CD1c-positive myeloid dendritic cell (primary cell): ENCODE results near the gene IGF2BP3.
"Not testable (repeated sequence)": the region's sequence is repeated elsewhere in the genome, so short reads cannot be mapped to it uniquely, and the experiment has no call there.

ENCODE experiments used
- DNase-seq: peaks from one replicate; pipeline ENCODE4 v3.0.0-alpha.2; 2016; ENCODE audit errors: extremely low spot score

IGF2BP3 gene

GRCh38 chr7:23422384-23422783, 47.9 kb downstream of the IGF2BP3 start:
- no peak for DNase-seq

- DNase-seq: no peak
These were observed 50.4 kb downstream of the IGF2BP3 start for GRCh38 chr7:23419845-23420244.

DNA sequence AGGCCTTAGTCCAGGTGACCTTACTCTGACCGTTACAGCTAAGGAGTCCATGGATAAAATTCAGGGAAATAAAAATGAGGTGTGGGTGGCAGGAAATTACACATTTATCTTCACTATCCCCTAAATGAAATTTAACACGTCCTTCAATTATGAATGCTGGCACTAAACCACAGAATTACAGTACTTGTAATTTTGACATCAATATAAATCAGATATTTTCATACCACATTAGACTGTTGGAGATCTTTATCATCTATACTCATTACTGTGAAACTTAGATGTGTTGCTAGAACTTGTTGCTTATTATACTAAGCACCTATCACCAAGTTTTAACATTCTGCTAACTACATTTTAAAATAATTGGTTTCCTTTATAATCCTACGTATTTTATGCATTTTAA, 51.1 kb downstream of the IGF2BP3 start:
- DNase-seq: no peak

DNA sequence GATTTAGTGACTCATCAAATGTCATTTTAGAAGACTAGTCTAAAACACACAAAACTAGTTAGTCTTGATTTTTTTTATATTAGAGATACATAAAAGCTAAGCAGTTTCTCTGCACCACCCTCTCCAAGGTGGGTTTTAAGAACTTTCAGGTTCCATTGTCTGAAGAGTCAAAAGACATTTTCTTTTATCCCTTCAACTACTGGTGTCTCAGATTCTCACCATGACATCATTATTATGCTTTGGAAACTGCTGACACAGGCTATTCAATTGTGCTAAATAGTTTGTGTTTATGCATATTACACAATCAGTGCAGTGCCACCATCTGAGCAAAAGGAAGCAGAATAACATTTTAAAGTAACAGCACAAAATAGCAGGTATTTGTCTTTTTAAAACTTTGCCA, 52.2 kb downstream of the IGF2BP3 start:
- DNase-seq: no peak

DNA sequence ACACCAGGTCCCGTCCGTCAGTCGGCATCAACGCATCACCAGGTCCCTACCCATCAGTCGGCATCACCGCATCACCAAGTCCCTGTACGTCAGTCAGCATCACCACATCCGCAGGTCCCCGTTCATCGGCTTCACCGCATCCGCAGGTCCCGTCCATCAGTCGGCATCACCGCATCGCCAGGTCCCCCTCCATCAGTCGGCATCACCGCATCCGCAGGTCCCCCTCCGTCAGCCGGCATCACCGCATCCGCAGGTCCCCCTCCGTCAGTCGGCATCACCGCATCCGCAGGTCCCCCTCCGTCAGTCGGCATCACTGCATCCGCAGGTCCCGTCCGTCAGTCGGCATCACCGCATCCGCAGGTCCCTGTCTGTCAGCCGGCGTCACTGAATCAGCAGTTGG, 55.1 kb downstream of the IGF2BP3 start:
- DNase-seq: no peak

DNA sequence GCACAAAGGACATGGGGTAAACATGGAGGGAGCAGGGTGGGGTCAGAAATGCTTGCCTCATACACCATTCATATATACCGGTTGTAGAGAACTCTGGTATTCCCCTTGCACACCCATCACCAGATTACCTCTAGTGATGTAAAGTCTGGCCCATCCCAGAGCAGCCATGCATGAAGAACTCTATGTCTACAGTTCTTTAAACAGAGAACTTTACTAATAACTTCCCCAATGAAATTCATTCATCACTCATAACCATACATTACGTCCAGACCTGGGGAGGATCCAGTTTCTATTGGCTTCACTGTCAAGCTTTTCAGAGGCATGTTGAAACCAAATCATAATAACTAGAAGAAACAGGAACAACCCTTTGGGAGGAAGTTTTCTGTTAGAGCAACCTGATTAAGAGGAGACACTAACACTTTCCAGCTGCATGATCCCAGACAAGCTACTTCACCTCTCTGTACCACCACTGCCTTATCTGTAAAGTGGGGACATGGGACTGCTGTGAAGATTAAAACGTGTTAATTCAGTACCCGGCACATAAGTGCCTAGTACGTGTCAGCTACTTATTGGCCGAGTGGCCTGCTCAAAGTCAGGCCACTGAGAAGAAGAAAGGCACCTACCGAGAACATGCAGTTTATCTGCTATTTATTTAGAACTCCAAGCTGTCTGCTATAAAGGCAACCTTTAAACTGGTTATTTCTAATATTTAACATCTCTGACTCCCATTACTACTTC, 59.7 kb downstream of the IGF2BP3 start:
- DNase-seq: peak; percentile 25

GRCh38 chr7:23406564-23406963, 63.7 kb downstream of the IGF2BP3 start:
- not testable (repeated sequence) for DNase-seq

- no peak for DNase-seq
These were observed 65.1 kb downstream of the IGF2BP3 start for GRCh38 chr7:23405240-23405618.

DNA sequence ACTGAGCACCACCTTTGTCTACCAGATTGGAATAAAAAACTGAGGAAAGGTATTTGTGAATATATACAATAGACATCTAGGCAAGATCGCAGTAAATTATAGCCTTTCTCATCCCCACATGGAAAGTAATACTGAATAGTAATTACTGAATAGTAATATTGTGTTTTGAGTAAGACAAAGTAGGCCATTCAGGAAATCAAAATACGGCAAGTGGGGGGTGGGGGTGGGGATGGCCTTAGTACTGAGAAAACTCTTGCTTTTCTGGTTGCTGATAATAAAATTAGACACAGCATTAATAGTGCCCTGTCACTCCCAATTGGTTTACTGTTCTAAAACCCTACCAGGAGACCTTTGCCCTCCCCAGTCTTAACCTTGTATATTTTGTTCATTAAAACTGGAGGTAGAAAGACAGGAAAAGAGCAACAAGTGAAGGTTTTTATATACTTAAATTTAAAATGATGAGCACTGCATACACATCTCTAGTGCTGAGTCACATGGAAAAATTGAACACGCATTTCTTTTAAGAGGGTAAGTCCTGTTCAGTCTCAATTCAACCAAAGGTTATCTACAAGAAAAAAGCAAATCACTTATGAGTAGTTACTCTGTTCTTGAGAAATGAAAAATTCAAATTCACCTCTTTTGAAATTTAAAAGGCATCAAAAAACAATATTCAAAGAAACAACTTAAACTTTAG, 65.6 kb downstream of the IGF2BP3 start:
- no peak for DNase-seq

GRCh38 chr7:23403970-23404369, 66.3 kb downstream of the IGF2BP3 start:
- DNase-seq: no peak

DNA sequence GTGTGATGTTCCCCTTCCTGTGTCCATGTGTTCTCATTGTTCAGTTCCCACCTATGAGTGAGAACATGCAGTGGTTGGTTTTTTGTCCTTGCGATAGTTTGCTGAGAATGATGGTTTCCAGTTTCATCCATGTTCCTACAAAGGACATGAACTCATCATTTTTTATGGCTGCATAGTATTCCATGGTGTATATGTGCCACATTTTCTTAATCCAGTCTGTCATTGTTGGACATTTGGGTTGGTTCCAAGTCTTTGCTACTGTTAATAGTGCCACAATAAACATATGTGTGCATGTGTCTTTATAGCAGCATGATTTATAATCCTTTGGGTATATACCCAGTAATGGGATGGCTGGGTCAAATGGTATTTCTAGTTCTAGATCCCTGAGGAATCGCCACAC, 72.2 kb downstream of the IGF2BP3 start:
- not testable (repeated sequence) for DNase-seq

GRCh38 chr7:23397241-23397640, 73.0 kb downstream of the IGF2BP3 start:
- DNase-seq: no peak

DNA sequence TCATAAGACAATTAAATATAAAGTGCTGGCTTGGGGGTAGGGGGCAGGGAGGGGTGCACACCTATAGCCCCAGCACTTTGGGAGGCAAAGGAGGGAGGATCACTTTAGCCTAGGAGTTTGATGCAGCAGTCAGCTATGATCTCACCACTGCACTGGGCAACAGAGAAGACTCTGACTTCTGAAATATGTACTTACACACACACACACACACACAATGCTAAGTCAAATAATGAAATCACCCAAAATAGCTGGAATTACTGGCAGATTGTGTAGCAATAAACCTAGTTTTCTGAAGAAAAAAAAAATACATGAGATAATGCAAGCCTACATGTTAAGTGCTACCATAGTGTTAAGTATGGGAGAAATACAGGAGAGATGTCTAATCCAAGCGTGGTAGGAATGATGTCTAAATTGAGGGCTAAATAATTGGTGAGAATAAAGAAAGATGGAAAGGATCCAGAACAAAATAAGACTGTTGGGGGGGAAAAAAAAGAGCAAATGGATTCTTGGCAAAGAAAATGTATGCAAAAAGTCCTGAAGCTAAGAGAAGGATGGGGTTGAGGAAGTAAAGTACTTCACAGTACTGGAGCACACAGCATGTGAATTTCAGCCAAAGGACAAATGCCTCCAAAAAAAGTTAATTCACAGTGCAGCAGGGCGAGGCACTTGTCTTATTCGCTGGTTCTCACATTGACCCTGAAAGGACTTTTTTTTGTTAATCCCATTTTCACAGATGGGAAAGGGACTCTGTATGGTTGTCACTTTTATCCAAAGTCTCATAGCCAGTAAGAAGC, 73.9 kb downstream of the IGF2BP3 start:
- DNase-seq: no peak

- DNase-seq: no peak
These were observed 75.7 kb downstream of the IGF2BP3 start for GRCh38 chr7:23394488-23395171.

GRCh38 chr7:23393636-23394035, 76.7 kb downstream of the IGF2BP3 start:
- no peak for DNase-seq

- no peak for DNase-seq
These were observed 80.6 kb downstream of the IGF2BP3 start for GRCh38 chr7:23389701-23390100.

GRCh38 chr7:23387583-23387982, 82.7 kb downstream of the IGF2BP3 start:
- no peak for DNase-seq

GRCh38 chr7:23385140-23385539, 85.2 kb downstream of the IGF2BP3 start:
- no peak for DNase-seq

DNA sequence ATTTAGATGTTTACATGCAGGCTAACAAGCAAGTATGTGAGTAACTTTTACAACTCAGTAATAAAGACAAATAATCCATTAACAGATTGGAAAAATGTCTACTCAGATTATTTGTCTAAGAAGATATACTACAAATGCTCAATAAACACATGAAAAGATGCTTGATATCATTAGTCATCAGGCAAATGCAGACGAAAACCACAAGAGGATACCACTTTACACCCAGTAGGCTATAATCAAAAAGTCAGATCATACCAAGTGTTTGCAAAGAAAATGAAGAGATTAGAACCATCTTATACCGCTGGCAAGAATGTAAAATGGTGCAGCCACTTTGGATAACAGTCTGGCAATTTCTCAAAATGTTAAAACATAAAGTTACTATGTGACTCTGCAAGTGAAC, 87.1 kb downstream of the IGF2BP3 start:
- no peak for DNase-seq

DNA sequence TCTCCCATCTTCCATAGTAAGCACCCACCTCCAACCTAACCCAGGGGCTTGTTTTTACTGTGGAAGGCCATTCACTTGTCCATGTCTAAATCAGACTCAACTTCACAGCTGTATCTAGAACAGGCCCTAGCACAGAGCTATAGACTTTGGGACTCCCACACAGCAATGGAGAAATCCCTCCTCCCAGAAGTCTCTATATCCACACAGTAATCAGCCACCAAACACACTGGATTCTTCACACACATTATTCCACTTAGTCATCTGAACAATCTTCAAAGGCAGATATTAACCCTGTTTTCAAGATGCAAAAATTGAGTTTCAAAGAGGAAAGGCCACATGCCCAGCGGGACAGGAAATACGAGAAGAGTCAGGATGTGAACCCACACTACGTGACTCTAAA, 89.3 kb downstream of the IGF2BP3 start:
- no peak for DNase-seq

GRCh38 chr7:23380556-23380955, 89.7 kb downstream of the IGF2BP3 start:
- no peak for DNase-seq

DNA sequence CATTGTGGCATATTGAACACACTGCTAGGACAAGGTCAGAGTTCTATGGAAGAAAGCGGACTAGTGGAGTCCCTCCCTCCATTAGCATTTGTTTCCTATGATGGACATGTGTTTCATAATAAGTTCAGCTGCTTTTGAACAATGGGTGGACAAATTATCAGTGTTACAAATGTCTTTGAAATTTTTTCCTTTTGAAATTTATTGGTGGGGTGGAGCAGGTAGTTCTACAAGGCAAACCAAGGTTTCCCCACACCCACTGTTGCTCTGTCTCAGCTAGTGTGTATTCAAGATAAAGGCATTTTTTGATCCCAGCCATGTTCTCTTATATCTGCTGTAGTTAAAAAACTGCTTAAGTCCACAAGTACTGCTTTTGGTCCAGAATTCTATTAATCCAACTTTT, 91.3 kb downstream of the IGF2BP3 start:
- no peak for DNase-seq
